Common myeloid progenitor, CD34-positive (primary cell): ENCODE data around the gene MME.

ENCODE experiments used
- CTCF ChIA-PET: fragments of 350-600 bp; sonication (Branson Sonifier 250); formaldehyde crosslinking; loops from one replicate; lab custom pipeline; 2021; ENCODE audit warnings: antibody characterized with exemption; lab: Charles Lee
- POLR2A ChIA-PET: fragments of 350-600 bp; sonication (Branson Sonifier 250); formaldehyde crosslinking; loops from one replicate; lab custom pipeline; 2021; ENCODE audit warnings: antibody characterized with exemption; lab: Charles Lee
- DNase-seq, 3 donors: peaks; one replicate each; pipeline versions ENCODE4 v3.0.0 to v3.0.0-alpha.2; 2013
- H3K27ac ChIP-seq, 2 experiments: 1 replicate in 1 of 2; 2 replicates in 1 of 2; pipeline ENCODE4 v1.7.0; 2013; ENCODE audit warnings: inconsistent platforms in 2 of 2, low read length in 2 of 2, mild to moderate bottlenecking in 2 of 2, low read depth in 1 of 2, moderate library complexity in 1 of 2; ENCODE audit not compliant: severe bottlenecking in 2 of 2, insufficient read depth in 1 of 2, poor library complexity in 1 of 2
- H3K27me3 ChIP-seq, 5 experiments: replicated peaks in 2 of 5; 1 replicate in 3 of 5; 2 replicates in 2 of 5; pipeline versions ENCODE4 v1.6.1 to v1.7.0; 2013; ENCODE audit warnings: low read length in 4 of 5, mild to moderate bottlenecking in 2 of 5, moderate library complexity in 2 of 5, inconsistent platforms in 1 of 5; ENCODE audit not compliant: insufficient read depth in 5 of 5, control insufficient read depth in 4 of 5
- H3K36me3 ChIP-seq, 4 experiments: 1 replicate in 2 of 4; 2 replicates in 2 of 4; pipeline versions ENCODE4 v1.6.1 to v1.7.0; 2013; ENCODE audit warnings: low read length in 3 of 4, control low read depth in 1 of 4, mild to moderate bottlenecking in 1 of 4; ENCODE audit not compliant: control insufficient read depth in 4 of 4, insufficient read depth in 4 of 4
- H3K4me1 ChIP-seq, 4 experiments: 1 replicate in 3 of 4; 2 replicates in 1 of 4; pipeline versions ENCODE4 v1.6.1 to v1.7.1; 2013; ENCODE audit warnings: low read length in 3 of 4, mild to moderate bottlenecking in 3 of 4, control low read depth in 1 of 4, inconsistent platforms in 1 of 4, moderate library complexity in 1 of 4; ENCODE audit not compliant: control insufficient read depth in 4 of 4, insufficient read depth in 4 of 4; ENCODE audit errors: control extremely low read depth in 1 of 4
- H3K4me3 ChIP-seq, 7 experiments: 1 replicate in 4 of 7; 2 replicates in 3 of 7; pipeline versions ENCODE4 v1.5.1 to v1.7.0; 2013; ENCODE audit warnings: mild to moderate bottlenecking in 7 of 7, low read length in 6 of 7, moderate library complexity in 6 of 7, inconsistent platforms in 2 of 7, low read depth in 2 of 7, control low read depth in 1 of 7; ENCODE audit not compliant: insufficient read depth in 4 of 7, control insufficient read depth in 1 of 7; ENCODE audit errors: extremely low read depth in 1 of 7
- H3K9me3 ChIP-seq, 5 experiments: 1 replicate in 4 of 5; 2 replicates in 1 of 5; pipeline versions ENCODE4 v1.6.1 to v1.7.1; 2013; ENCODE audit warnings: low read length in 4 of 5, mild to moderate bottlenecking in 2 of 5, inconsistent platforms in 1 of 5, low read depth in 1 of 5, moderate library complexity in 1 of 5; ENCODE audit not compliant: control insufficient read depth in 4 of 5, insufficient read depth in 2 of 5; ENCODE audit errors: control extremely low read depth in 1 of 5
- WGBS: methylation state at CpG from one replicate; pipeline ENCODE4 v1.1.5; 2013; ENCODE audit not compliant: insufficient coverage; 5-methylcytosine and 5-hydroxymethylcytosine counted together

MME gene

GRCh38 chr3:155178810-155179436 lies 98.8 kb downstream of the MME start:
- Histone ChIP-seq H3K27ac (no peak overlapping the region), H3K9me3 (peaks cover 0 to 3% (median 0%) of the 10 kb centered on the region in 5 experiments), H3K27me3 (no peaks in the 10 kb centered on the region), H3K36me3 (peaks cover 0 to 3% (median 0%) of the 10 kb centered on the region in 4 experiments), H3K4me3 (peak overlapping the region in 1 of 7 experiments; percentile 5), H3K4me1 (peaks cover 0 to 9% (median 3%) of the 10 kb centered on the region in 4 experiments)
- no peak for DNase-seq
- 57% methylated on average over 2 of the region's 3 CpGs for WGBS
- POLR2A ChIA-PET = no interaction called here
- CTCF ChIA-PET = no interaction called here

- CTCF ChIA-PET = no interaction called here
- no CpG with 5 or more reads among the region's 2 CpGs for WGBS
- no peak for DNase-seq
Observed at GRCh38 chr3:155179437-155179827, 99.3 kb downstream of the MME start.

GRCh38 chr3:155179966-155180757 lies 100.0 kb downstream of the MME start:
- Histone ChIP-seq H3K36me3 (peaks cover 0 to 3% (median 0%) of the 10 kb centered on the region in 4 experiments), H3K27me3 (no peaks in the 10 kb centered on the region), H3K4me3 (no peak overlapping the region), H3K9me3 (peaks cover 0 to 3% (median 0%) of the 10 kb centered on the region in 5 experiments), H3K4me1 (peaks cover 4 to 16% (median 6%) of the 10 kb centered on the region in 4 experiments), H3K27ac (no peak overlapping the region)
- ChIA-PET CTCF (no interaction called here), POLR2A (no interaction called here)
- no peak for DNase-seq
- WGBS = 98% methylated on average over 4 of the region's 5 CpGs

More at GRCh38 chr3:155179437-155179827, 99.3 kb downstream of the MME start:
- POLR2A ChIA-PET = no interaction called here
- Histone ChIP-seq H3K9me3 (peaks cover 0 to 3% (median 0%) of the 10 kb centered on the region in 5 experiments), H3K36me3 (peaks cover 0 to 3% (median 0%) of the 10 kb centered on the region in 4 experiments), H3K27ac (no peak overlapping the region), H3K4me1 (peaks cover 3 to 14% (median 4%) of the 10 kb centered on the region in 4 experiments), H3K27me3 (no peaks in the 10 kb centered on the region), H3K4me3 (no peak overlapping the region)

- POLR2A ChIA-PET = no interaction called here
- Histone ChIP-seq H3K4me3 (no peak overlapping the region), H3K4me1 (peaks cover 6 to 16% (median 8%) of the 10 kb centered on the region in 4 experiments), H3K27ac (no peak overlapping the region), H3K9me3 (peaks cover 0 to 3% (median 0%) of the 10 kb centered on the region in 5 experiments), H3K27me3 (no peaks in the 10 kb centered on the region), H3K36me3 (no peaks in the 10 kb centered on the region)
- DNase-seq = no peak
- CTCF ChIA-PET = no interaction called here
- no CpG with 5 or more reads among the region's 1 CpG for WGBS
Observed at GRCh38 chr3:155182467-155182866, 102.3 kb downstream of the MME start.

- CTCF ChIA-PET = no interaction called here
- Histone ChIP-seq H3K9me3 (no peaks in the 10 kb centered on the region), H3K36me3 (no peaks in the 10 kb centered on the region), H3K4me3 (peak overlapping the region in 2 of 7 experiments; percentile 31 to 57), H3K27me3 (no peaks in the 10 kb centered on the region), H3K27ac (peak overlapping the region in 1 of 2 experiments; percentile 68), H3K4me1 (peaks cover 6 to 16% (median 8%) of the 10 kb centered on the region in 4 experiments)
- peak; percentile 9 to 59 (median 45) for DNase-seq
- WGBS = 0% methylated on average over 1 of the region's 1 CpG
- POLR2A ChIA-PET = no interaction called here
Observed at GRCh38 chr3:155184011-155184410, 103.9 kb downstream of the MME start.

- DNase-seq = no peak
Observed at GRCh38 chr3:155185631-155186071, 105.5 kb downstream of the MME start.

GRCh38 chr3:155188031-155188430 lies 107.9 kb downstream of the MME start:
- CTCF ChIA-PET = no interaction called here
- H3K4me1 ChIP-seq = peaks cover 6 to 10% (median 6%) of the 10 kb centered on the region in 4 experiments
- no peak overlapping the region for H3K27ac ChIP-seq
- POLR2A ChIA-PET = no interaction called here
- no peak for DNase-seq
- H3K9me3 ChIP-seq = peaks cover 0 to 4% (median 0%) of the 10 kb centered on the region in 5 experiments
- H3K36me3 ChIP-seq = no peaks in the 10 kb centered on the region
- no peaks in the 10 kb centered on the region for H3K27me3 ChIP-seq
- WGBS = 100% methylated on average over 1 of the region's 2 CpGs
- H3K4me3 ChIP-seq = no peak overlapping the region

More at GRCh38 chr3:155185631-155186071, 105.5 kb downstream of the MME start:
- POLR2A ChIA-PET = no interaction called here
- Histone ChIP-seq H3K27ac (no peak overlapping the region), H3K9me3 (no peaks in the 10 kb centered on the region), H3K27me3 (no peaks in the 10 kb centered on the region), H3K36me3 (no peaks in the 10 kb centered on the region), H3K4me1 (peaks cover 6 to 10% (median 6%) of the 10 kb centered on the region in 4 experiments), H3K4me3 (no peak overlapping the region)
- WGBS = no CpG with 5 or more reads among the region's 2 CpGs
- CTCF ChIA-PET = no interaction called here
